ENCODE measurements around the gene WDFY3.

The WDFY3 gene, protein sequence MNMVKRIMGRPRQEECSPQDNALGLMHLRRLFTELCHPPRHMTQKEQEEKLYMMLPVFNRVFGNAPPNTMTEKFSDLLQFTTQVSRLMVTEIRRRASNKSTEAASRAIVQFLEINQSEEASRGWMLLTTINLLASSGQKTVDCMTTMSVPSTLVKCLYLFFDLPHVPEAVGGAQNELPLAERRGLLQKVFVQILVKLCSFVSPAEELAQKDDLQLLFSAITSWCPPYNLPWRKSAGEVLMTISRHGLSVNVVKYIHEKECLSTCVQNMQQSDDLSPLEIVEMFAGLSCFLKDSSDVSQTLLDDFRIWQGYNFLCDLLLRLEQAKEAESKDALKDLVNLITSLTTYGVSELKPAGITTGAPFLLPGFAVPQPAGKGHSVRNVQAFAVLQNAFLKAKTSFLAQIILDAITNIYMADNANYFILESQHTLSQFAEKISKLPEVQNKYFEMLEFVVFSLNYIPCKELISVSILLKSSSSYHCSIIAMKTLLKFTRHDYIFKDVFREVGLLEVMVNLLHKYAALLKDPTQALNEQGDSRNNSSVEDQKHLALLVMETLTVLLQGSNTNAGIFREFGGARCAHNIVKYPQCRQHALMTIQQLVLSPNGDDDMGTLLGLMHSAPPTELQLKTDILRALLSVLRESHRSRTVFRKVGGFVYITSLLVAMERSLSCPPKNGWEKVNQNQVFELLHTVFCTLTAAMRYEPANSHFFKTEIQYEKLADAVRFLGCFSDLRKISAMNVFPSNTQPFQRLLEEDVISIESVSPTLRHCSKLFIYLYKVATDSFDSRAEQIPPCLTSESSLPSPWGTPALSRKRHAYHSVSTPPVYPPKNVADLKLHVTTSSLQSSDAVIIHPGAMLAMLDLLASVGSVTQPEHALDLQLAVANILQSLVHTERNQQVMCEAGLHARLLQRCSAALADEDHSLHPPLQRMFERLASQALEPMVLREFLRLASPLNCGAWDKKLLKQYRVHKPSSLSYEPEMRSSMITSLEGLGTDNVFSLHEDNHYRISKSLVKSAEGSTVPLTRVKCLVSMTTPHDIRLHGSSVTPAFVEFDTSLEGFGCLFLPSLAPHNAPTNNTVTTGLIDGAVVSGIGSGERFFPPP (N-terminal part only)

GRCh38 chr4:84966382-84967242 is at the start of gene WDFY3:
Gene WDFY3 (minus strand): TSS chr4:84966690. CDS start chr4:84860591, 106,099 bp downstream.
- DNase-seq = peak; percentile 19 to 93 (median 80)

- DNase-seq = no peak
These were observed 39.4 kb upstream of the WDFY3 start for GRCh38 chr4:85005865-85006377.

DNA sequence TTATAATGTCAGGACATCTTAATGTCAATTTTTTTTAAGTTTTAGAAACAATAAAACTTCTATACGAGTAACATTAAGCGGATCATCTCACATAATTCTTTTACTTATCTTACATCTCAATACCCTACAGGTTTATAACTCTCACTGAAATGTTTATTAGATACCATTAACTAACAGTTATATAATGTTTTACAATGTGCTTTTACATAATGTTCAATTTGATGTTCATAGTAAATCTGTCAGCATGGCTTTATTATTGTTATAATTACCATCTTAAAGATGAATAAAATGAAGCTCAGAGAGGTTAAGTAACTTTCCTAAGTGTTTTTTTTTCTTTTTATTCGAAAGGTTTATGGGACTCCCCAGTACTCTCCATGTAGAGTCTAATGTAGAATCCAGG is 33.9 kb upstream of the WDFY3 start:
- no peak for DNase-seq

- no peak for DNase-seq
These were observed 28.9 kb upstream of the WDFY3 start for GRCh38 chr4:84995386-84995785.

DNA sequence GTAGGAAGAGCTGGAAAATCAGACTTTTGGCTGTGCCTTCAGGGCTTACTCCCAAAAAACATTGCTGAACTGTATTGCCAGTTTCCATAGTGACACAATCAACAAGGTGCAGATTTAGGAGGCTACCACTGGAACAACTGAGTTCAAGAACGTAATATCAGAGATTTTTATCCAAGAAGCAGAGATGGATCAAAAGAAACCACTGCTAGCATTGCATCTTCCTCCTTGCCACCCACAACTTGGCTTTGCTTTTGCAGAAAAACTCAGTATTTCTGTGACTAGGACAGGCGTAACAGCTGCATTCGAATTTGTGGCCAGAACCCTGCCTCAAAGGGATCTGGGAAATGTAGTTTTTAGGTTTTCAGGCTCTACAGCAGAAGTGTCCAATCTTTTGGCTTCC is 27.8 kb upstream of the WDFY3 start:
- peak in 3 of 56 donors; percentile 0 to 27 (median 2) for DNase-seq

- DNase-seq = no peak
These were observed 19.5 kb upstream of the WDFY3 start for GRCh38 chr4:84985952-84986351.

GRCh38 chr4:84977396-84977795 is 10.9 kb upstream of the WDFY3 start:
- no peak for DNase-seq

DNA sequence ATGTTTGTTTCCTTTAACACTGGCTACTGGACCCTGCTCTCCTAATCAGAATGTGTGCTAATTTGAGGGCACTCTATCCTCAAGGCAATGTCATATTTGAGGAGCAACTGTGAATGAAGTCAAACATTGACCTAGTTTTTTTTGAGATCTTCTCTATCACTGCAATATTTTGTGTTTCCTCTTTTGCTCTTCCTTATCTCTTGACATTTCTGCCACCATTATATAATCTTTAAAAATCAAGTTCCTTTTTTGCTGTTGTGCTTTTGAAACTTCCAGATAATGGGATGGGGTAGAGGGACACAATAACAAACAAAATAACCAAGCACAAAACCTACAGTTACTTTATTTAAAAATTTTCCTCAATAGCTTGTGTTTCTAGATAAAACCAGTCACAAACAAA is 7.4 kb upstream of the WDFY3 start:
- no peak for DNase-seq

DNA sequence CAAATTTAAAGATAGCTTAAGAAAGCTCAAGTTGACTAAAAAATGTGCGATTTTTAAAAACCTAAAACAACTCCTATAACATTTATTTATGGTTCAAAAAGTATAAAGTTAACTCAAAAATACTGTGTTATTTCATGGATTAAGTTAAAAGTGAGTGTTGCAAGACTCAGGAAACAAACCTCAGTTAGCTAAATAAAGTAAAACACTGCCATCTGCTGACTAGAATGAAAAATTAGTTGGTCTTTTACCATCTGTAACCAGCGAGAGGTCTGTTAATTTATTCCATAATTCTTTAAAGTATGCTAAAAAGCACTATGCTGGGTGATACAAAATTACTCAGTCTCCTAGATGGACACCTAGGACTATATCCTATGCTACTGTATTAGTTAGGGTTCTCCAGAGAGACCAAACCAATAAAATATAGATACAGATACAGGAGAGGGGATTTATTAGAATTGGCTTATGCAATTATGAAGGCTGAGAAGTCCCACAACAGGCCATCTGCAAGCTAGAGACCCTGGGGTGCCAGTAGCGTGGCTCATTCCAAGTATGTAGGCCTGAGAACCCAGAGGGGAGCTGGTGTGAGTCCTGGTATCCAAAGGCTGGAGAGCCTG is 4.9 kb upstream of the WDFY3 start:
- no peak for DNase-seq

DNA sequence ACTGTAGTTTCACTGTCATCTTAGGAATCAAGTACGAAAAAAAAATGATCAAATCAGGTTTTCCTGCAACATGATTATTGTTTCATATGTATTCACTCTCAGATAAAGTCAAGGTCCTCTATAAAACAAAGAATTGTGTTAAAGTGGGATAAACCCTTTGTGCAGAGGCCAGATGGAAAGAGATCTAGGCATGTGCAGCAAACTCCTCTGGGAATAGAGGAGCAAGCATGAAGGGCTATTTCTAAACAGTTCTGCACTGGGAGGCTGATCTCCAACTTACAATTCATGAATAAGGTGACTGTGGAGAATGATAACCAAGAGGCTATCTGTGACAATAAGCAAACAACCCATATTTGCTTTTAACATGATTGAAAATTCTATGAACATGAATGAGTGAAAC is 2.4 kb upstream of the WDFY3 start:
- DNase-seq = no peak

- peak in 9 of 56 donors; percentile 3 to 57 (median 30) for DNase-seq
These were observed 777 bp upstream of the WDFY3 start for GRCh38 chr4:84967243-84967690.

DNA sequence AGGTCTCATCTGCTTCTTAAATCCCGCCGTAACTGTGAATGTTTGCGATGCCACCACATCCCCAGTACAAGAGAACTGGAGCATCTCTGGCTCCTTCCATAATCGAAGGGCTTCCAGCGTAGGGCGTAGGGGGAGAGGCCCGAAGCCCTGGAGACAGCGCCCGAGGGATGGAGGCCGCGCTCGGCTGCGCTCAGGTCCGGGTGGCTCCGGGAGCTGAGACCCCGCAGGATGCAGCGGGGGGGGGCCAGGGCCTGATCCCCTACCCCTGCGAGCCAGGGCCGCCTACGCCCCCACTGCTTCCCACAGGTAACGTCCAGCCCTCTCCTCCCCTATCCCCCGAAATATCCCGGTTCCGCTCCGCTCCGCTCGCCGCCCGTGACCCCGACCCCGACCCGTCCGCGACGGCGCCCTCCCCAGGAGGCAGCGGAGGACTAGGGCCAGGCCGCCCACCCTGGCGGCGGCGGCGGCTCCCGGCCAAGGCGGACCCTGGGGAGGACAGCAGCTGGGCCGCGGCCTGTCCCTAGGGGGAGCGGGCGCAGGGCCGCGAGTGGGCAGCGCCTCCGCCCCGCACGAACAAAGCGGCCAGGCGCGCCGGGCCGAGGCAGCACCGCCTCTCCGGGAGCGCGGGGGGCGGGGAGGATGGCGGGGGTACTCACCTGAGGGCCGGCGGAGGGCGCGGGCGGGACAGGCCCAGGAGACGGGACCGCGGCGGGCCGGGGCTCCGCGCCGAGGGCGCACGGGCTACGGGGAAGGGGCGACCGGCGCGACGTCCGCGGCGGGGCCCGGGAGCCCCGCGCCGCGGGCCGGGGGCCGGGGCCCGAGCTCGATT is 723 bp downstream of the WDFY3 start:
- DNase-seq = peak in 51 of 56 donors; percentile 2 to 72 (median 44)

- no peak for DNase-seq
These were observed 1.4 kb downstream of the WDFY3 start for GRCh38 chr4:84964995-84965552.

DNA sequence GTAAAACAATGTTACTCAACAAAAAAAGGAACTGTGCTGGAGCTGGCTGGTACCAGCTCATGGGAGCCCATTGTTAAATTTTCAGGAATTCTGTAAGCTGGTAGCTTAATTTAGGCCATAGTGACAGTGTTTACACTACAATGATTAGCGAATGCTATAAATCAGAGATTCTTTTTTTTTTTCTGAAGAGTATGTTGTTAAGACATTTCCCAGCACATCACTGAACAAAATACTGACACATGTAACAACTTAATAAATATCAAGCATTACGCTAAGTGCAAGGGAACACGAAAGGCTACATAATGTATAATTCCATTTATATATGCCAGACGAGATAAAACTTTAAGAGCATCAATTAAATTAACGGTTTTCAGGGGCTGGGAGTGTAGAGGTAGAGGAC is 4.4 kb downstream of the WDFY3 start:
- no peak for DNase-seq

- DNase-seq = no peak
These were observed 8.1 kb downstream of the WDFY3 start for GRCh38 chr4:84958434-84958833.

- no peak for DNase-seq
These were observed 8.7 kb downstream of the WDFY3 start for GRCh38 chr4:84957514-84958420.

DNA sequence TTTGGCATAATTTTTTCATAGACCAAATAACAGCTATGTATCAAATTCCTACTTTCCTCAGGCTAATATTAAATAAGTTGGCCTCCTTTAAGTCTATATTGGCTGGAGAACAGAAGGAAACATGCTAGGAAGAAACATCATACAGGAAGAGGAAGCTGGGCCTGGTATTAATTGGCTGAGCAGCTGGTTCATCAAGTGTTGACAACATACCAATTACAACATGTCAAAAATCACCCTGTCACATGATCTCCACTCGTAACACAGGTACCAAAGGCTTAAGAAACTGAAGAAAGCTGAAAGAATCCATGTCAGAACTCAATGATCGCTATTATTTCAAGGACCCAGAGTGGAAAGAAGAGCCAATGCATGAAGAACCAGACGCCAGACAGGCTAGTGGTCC is 10.5 kb downstream of the WDFY3 start:
- no peak for DNase-seq

Measured in nucleus accumbens (tissue), 56 donors.